Hepatocyte (in vitro differentiated cells): ENCODE results near the gene THY1. TPM values are rescaled to one million over a fixed set of nuclear protein-coding genes. Genes with fewer than 3 reads are reported as not detected.

Experiments
- DNase-seq: peaks from one replicate; pipeline ENCODE4 v3.0.0-alpha.2; 2016; ENCODE audit warnings: low spot score
- H2AFZ ChIP-seq: fragments of 200-600 bp; sonication (generic); 2 replicates; pipeline ENCODE4 v1.6.0; 2016; ENCODE audit warnings: antibody characterized with exemption, mild to moderate bottlenecking
- H3K27ac ChIP-seq: fragments of 200-600 bp; sonication (generic); 2 replicates; pipeline ENCODE4 v1.5.1; 2016; ENCODE audit warnings: mild to moderate bottlenecking
- H3K27me3 ChIP-seq: fragments of 200-600 bp; sonication (generic); 2 replicates; pipeline ENCODE4 v1.6.1; 2016
- H3K36me3 ChIP-seq: fragments of 200-600 bp; sonication (generic); replicated peaks from 2 replicates; pipeline ENCODE4 v1.5.1; 2016; ENCODE audit warnings: low read depth; ENCODE audit not compliant: insufficient read depth
- H3K4me1 ChIP-seq: fragments of 200-600 bp; sonication (generic); 2 replicates; pipeline ENCODE4 v1.5.1; 2016; ENCODE audit warnings: mild to moderate bottlenecking, moderate library complexity; ENCODE audit not compliant: insufficient read depth
- H3K4me2 ChIP-seq: fragments of 200-600 bp; sonication (generic); 2 replicates; pipeline ENCODE4 v1.6.0; 2016
- H3K4me3 ChIP-seq: fragments of 200-600 bp; sonication (generic); 2 replicates; pipeline ENCODE4 v1.5.1; 2016; ENCODE audit warnings: mild to moderate bottlenecking
- H3K79me2 ChIP-seq: fragments of 200-600 bp; sonication (generic); 2 replicates; pipeline ENCODE4 v1.6.0; 2017; ENCODE audit warnings: mild to moderate bottlenecking
- H3K9me2 ChIP-seq: fragments of 200-600 bp; sonication (generic); replicated peaks from 2 replicates; pipeline ENCODE4 v1.6.0; 2017; ENCODE audit warnings: mild to moderate bottlenecking; ENCODE audit not compliant: insufficient read depth
- H3K9me3 ChIP-seq: fragments of 200-600 bp; sonication (generic); 2 replicates; pipeline ENCODE4 v1.5.1; 2016; ENCODE audit warnings: low read depth, mild to moderate bottlenecking
- H4K20me1 ChIP-seq: fragments of 200-600 bp; sonication (generic); 2 replicates; pipeline ENCODE4 v1.6.0; 2016; ENCODE audit warnings: mild to moderate bottlenecking; ENCODE audit not compliant: insufficient read depth, poor library complexity, severe bottlenecking
- EZH2 ChIP-seq: fragments of 200-600 bp; sonication (generic); IDR thresholded peaks from 2 replicates; pipeline ENCODE4 v1.6.1; 2016; ENCODE audit warnings: antibody characterized with exemption, mild to moderate bottlenecking, borderline replicate concordance
- EZH2phosphoT487 ChIP-seq: fragments of 200-600 bp; sonication (generic); IDR thresholded peaks from one replicate; pipeline ENCODE4 v1.6.1; 2018; ENCODE audit warnings: antibody characterized with exemption, mild to moderate bottlenecking, low read depth, moderate library complexity; ENCODE audit not compliant: unreplicated experiment, severe bottlenecking
- WGBS: methylation state at CpG from one replicate; pipeline ENCODE4 v1.1.6; 2016; ENCODE audit warnings: low lambda C conversion rate; ENCODE audit errors: missing lambda C conversion rate; 5-methylcytosine and 5-hydroxymethylcytosine counted together
- polyA plus RNA-seq: library from polyadenylated mRNA; unstranded; fragments of >200 nt; fragmentation: Nextera tagmentation; extraction: Ambion mirVana; gene quantifications from 2 replicates; pipeline ENCODE4 v1.2.1, GENCODE V29; 2016
- total RNA-seq: library from RNA; depleted of rRNA; stranded (reverse); fragments of >200 nt; gene quantifications from 2 replicates; pipeline ENCODE4 v1.2.3, GENCODE V29; 2014
- TF ChIP-seq, protein P1 (sequence below): fragments of 200-600 bp; sonication (generic); IDR thresholded peaks from 2 replicates; pipeline ENCODE4 v1.5.1; 2016; ENCODE audit warnings: antibody characterized with exemption, mild to moderate bottlenecking; ENCODE audit not compliant: poor library complexity

Gene THY1
- total and polyA plus RNA-seq, 2 experiments from 2014 or later: 52.1 to 156 TPM

DNA sequence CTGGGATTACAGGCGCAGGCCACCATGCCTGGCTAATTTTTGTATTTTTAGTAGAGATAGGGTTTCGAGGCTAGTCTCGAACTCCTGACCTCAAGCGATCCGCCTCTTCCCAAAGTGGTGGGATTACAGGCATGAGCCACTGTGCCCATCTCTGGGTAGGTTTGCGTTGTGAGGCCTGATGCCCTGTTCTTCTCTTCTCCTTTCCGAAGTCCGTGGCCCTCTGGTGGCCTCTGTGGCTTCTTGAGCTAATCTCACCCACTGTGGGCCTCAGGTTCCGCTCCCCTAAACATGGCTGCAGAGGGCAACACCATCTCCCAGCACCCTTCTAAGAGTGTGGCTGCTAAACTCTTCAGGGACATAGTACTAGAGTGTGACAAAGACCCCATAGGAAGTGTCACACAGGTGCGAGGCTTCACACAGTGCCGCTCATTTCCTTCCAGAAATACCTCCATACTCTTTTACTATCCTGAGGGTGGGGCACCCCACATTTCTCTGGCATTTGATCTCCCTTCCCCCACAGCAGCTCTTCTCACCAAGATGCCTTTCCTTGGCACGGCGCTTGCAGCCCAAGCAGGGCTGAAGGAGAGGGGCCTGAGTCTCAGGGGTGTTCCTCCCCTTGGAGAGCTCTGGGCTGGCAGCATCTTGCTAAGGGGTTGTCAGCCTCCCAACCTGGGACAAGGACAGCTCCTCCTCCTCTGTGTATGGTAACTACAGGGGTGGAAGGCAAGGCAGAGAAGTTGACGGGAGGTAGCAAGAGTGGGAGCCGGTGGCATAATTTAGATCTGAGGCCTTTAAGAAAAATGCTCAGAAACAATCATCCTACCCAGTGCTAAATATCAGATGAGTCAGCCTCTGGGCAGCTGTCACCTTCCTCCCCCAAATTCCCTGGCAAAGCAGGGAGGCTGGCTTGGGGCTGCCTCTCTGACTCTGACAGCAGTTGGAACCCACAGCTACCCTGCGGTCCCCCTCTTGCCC is 6.1 kb downstream of the THY1 start:
- Histone ChIP-seq H3K27ac (no peak overlapping the region), H3K4me1 (peaks cover 5% of the 10 kb centered on the region), H3K9me2 (no peaks in the 10 kb centered on the region), H3K4me2 (no peak overlapping the region), H2AFZ (no peak overlapping the region), H3K9me3 (no peaks in the 10 kb centered on the region), H3K27me3 (peaks cover 15% of the 10 kb centered on the region), H3K79me2 (no peaks in the 10 kb centered on the region), H4K20me1 (no peaks in the 10 kb centered on the region), H3K36me3 (no peaks in the 10 kb centered on the region), H3K4me3 (no peak overlapping the region)
- TF ChIP-seq, protein P1, sequence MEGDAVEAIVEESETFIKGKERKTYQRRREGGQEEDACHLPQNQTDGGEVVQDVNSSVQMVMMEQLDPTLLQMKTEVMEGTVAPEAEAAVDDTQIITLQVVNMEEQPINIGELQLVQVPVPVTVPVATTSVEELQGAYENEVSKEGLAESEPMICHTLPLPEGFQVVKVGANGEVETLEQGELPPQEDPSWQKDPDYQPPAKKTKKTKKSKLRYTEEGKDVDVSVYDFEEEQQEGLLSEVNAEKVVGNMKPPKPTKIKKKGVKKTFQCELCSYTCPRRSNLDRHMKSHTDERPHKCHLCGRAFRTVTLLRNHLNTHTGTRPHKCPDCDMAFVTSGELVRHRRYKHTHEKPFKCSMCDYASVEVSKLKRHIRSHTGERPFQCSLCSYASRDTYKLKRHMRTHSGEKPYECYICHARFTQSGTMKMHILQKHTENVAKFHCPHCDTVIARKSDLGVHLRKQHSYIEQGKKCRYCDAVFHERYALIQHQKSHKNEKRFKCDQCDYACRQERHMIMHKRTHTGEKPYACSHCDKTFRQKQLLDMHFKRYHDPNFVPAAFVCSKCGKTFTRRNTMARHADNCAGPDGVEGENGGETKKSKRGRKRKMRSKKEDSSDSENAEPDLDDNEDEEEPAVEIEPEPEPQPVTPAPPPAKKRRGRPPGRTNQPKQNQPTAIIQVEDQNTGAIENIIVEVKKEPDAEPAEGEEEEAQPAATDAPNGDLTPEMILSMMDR: no peak
- TF ChIP-seq EZH2phosphoT487 (no peak), EZH2 (no peak)
- DNase-seq: no peak
- WGBS: 84% methylated on average over 16 of the region's 16 CpGs

DNA sequence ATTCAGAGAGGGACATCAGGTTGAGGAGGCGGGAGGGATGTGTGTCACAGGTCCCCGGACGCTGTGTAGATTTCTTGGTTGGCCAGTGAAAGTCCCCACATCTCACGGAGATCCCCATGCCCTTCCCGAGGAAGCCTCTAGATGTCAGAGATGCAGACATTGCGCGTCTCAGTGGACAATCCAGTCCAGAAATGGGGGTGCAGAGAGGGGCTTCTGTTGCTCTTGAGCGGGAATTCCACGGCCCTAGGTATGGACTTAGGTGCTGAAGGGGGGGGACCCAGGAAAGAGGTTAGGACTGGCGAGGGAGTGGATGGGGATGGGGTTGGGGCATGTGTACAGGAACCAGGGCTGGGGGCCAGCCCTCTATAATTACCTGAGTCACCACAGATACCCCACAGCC is 7.0 kb downstream of the THY1 start:
- WGBS: 91% methylated on average over 10 of the region's 10 CpGs
- H3K27ac ChIP-seq: no peak overlapping the region

DNA sequence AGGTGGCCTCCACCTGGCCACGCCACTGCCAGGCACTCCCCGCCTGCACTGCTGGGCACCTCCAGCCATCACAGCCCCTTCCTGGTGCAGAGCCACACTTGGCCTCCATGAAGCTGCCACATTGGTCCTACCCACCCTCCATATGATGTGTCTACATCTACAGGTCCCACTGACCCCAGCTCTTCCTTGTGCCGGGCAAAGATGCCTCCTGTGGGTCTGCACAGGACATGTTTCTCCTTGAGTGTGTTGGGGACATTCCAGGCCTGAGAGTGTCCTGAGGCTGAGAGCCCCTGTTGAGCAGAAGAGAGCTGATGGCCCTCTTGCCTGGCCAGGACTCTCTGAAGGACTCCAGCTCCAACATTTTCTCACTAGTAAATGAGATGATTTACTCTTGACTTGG is 7.5 kb downstream of the THY1 start:
- 100% methylated on average over 3 of the region's 3 CpGs for WGBS
- H3K36me3 ChIP-seq: no peaks in the 10 kb centered on the region
- TF ChIP-seq EZH2phosphoT487: no peak
- TF ChIP-seq EZH2: no peak
- TF ChIP-seq, protein P1: no peak

More for the DNA sequence above, 7.0 kb downstream of the THY1 start:
- Histone ChIP-seq H3K79me2 (no peaks in the 10 kb centered on the region), H3K4me2 (no peak overlapping the region), H3K4me1 (no peaks in the 10 kb centered on the region), H2AFZ (no peak overlapping the region), H3K9me3 (no peaks in the 10 kb centered on the region), H3K36me3 (no peaks in the 10 kb centered on the region), H3K9me2 (no peaks in the 10 kb centered on the region), H3K4me3 (no peak overlapping the region), H4K20me1 (no peaks in the 10 kb centered on the region), H3K27me3 (peaks cover 9% of the 10 kb centered on the region)
- no peak for DNase-seq
- TF ChIP-seq EZH2 (no peak), EZH2phosphoT487 (no peak)

DNA sequence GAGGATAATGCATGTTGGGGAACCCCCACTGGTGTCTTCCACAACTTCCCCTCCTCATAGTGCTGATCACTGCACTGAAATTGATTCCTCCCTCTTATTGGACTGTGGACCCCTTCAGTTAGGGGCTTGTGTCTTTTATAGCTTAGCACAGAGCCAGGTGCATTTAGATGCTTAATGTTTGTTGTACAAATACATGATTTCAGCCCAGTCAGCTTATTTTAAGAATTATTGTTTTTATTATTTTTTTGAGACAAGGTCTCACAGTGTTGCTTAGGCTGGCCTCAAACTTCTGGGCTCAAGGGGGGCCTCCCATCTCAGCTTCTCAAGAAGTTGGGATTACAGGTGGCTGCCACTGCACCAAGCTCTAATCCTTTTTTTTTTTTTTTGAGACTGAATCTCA is 8.2 kb downstream of the THY1 start:
- no peaks in the 10 kb centered on the region for H3K4me1 ChIP-seq
- no peaks in the 10 kb centered on the region for H3K36me3 ChIP-seq
- no peaks in the 10 kb centered on the region for H3K9me3 ChIP-seq
- TF ChIP-seq EZH2 (no peak), EZH2phosphoT487 (no peak)
- TF ChIP-seq, protein P1: no peak
- H2AFZ ChIP-seq: no peak overlapping the region
- H4K20me1 ChIP-seq: no peaks in the 10 kb centered on the region
- H3K4me3 ChIP-seq: no peak overlapping the region
- no peak overlapping the region for H3K4me2 ChIP-seq
- no peak for DNase-seq
- H3K27ac ChIP-seq: no peak overlapping the region
- peaks cover under 1% of the 10 kb centered on the region for H3K27me3 ChIP-seq
- no peaks in the 10 kb centered on the region for H3K79me2 ChIP-seq
- no peaks in the 10 kb centered on the region for H3K9me2 ChIP-seq

More for the DNA sequence above, 7.5 kb downstream of the THY1 start:
- Histone ChIP-seq H4K20me1 (no peaks in the 10 kb centered on the region), H3K4me1 (no peaks in the 10 kb centered on the region), H3K9me2 (no peaks in the 10 kb centered on the region), H3K27ac (no peak overlapping the region), H3K4me2 (no peak overlapping the region), H3K79me2 (no peaks in the 10 kb centered on the region), H3K27me3 (peaks cover 9% of the 10 kb centered on the region), H2AFZ (no peak overlapping the region), H3K9me3 (no peaks in the 10 kb centered on the region), H3K4me3 (no peak overlapping the region)
- DNase-seq: no peak
